H9 (cell line): ENCODE measurements around the gene CLK3. TPM values are rescaled to one million over a fixed set of nuclear protein-coding genes. Genes with fewer than 3 reads are reported as not detected.
A peak's percentile ranks its signal among the peaks of the same experiment; 100 is the strongest.

ENCODE experiments used
- DNase-seq: peaks from one replicate; pipeline ENCODE4 v3.0.0-alpha.2; 2017
- H2AFZ ChIP-seq: one replicate; pipeline ENCODE4 v1.6.1; 2013; ENCODE audit warnings: mild to moderate bottlenecking, low read length, control low read depth, moderate library complexity
- H2AK5ac ChIP-seq: 2 replicates; pipeline ENCODE4 v1.6.1; 2013; ENCODE audit warnings: low read length, control low read depth, mixed read lengths; ENCODE audit not compliant: insufficient read length
- H2BK120ac ChIP-seq: one replicate; pipeline ENCODE4 v1.6.1; 2013; ENCODE audit warnings: low read depth, mild to moderate bottlenecking, low read length, control low read depth, inconsistent platforms; ENCODE audit not compliant: poor library complexity, severe bottlenecking
- H2BK12ac ChIP-seq: 2 replicates; pipeline ENCODE4 v1.6.1; 2013; ENCODE audit warnings: low read length, control low read depth, mixed read lengths, low read depth; ENCODE audit not compliant: insufficient read length
- H2BK15ac ChIP-seq: 2 replicates; pipeline ENCODE4 v1.6.1; 2013; ENCODE audit warnings: low read depth, low read length, control low read depth
- H2BK20ac ChIP-seq: one replicate; pipeline ENCODE4 v1.6.1; 2013; ENCODE audit warnings: low read depth, mild to moderate bottlenecking, low read length, control low read depth, inconsistent platforms; ENCODE audit not compliant: poor library complexity, severe bottlenecking
- H2BK5ac ChIP-seq: 2 replicates; pipeline ENCODE4 v1.6.1; 2013; ENCODE audit warnings: low read length, control low read depth, mixed read lengths; ENCODE audit not compliant: insufficient read length
- H3K14ac ChIP-seq: 2 replicates; pipeline ENCODE4 v1.6.1; 2013; ENCODE audit warnings: low read length, control low read depth; ENCODE audit not compliant: insufficient read depth
- H3K18ac ChIP-seq: 2 replicates; pipeline ENCODE4 v1.6.1; 2013; ENCODE audit warnings: low read depth, mild to moderate bottlenecking, mixed read lengths, low read length, control low read depth; ENCODE audit not compliant: insufficient read length
- H3K23ac ChIP-seq: 2 replicates; pipeline ENCODE4 v1.6.1; 2013; ENCODE audit warnings: low read length, control low read depth, mixed read lengths, low read depth; ENCODE audit not compliant: insufficient read length
- H3K23me2 ChIP-seq: 2 replicates; pipeline ENCODE4 v1.6.1; 2013; ENCODE audit warnings: low read depth, mild to moderate bottlenecking, mixed read lengths, low read length, control low read depth; ENCODE audit not compliant: insufficient read length, poor library complexity, severe bottlenecking
- H3K27ac ChIP-seq: 2 replicates; pipeline ENCODE4 v1.5.1; 2013; ENCODE audit warnings: low read length, control low read depth, mixed read lengths, low read depth; ENCODE audit not compliant: insufficient read length
- H3K27me3 ChIP-seq: 2 replicates; pipeline ENCODE4 v1.6.1; 2013; ENCODE audit warnings: low read length, control low read depth, inconsistent platforms; ENCODE audit not compliant: insufficient read depth
- H3K4ac ChIP-seq: 2 replicates; pipeline ENCODE4 v1.6.1; 2013; ENCODE audit warnings: low read depth, mild to moderate bottlenecking, control low read depth, inconsistent platforms, low read length, moderate library complexity
- H3K4me1 ChIP-seq: 2 replicates; pipeline ENCODE4 v1.6.1; 2013; ENCODE audit warnings: low read length, control low read depth, inconsistent platforms; ENCODE audit not compliant: insufficient read depth
- H3K4me2 ChIP-seq: 2 replicates; pipeline ENCODE4 v1.6.1; 2013; ENCODE audit warnings: low read length, control low read depth, mixed read lengths; ENCODE audit not compliant: insufficient read length, insufficient read depth
- H3K56ac ChIP-seq: 2 replicates; pipeline ENCODE4 v1.6.1; 2013; ENCODE audit warnings: low read depth, mild to moderate bottlenecking, mixed read lengths, low read length, control low read depth; ENCODE audit not compliant: insufficient read length
- H3K79me1 ChIP-seq: 2 replicates; pipeline ENCODE4 v1.6.1; 2013; ENCODE audit warnings: low read depth, mild to moderate bottlenecking, moderate library complexity, low read length, control low read depth, inconsistent platforms; ENCODE audit not compliant: insufficient read depth, poor library complexity, severe bottlenecking
- H3K79me2 ChIP-seq: 2 replicates; pipeline ENCODE4 v1.6.1; 2013; ENCODE audit warnings: low read length, control low read depth, inconsistent platforms; ENCODE audit not compliant: insufficient read depth
- H3K9ac ChIP-seq: 2 replicates; pipeline ENCODE4 v1.6.1; 2013; ENCODE audit warnings: low read length, control low read depth, mixed read lengths; ENCODE audit not compliant: insufficient read length; ENCODE audit errors: extremely low read depth
- H3K9me3 ChIP-seq: one replicate; pipeline ENCODE4 v1.6.1; 2013; ENCODE audit warnings: low read depth, low read length, inconsistent platforms; ENCODE audit not compliant: control insufficient read depth
- H3T11ph ChIP-seq: one replicate; pipeline ENCODE4 v1.6.1; 2013; ENCODE audit warnings: mild to moderate bottlenecking, low read length, control low read depth, inconsistent platforms
- H4K20me1 ChIP-seq: one replicate; pipeline ENCODE4 v1.6.1; 2013; ENCODE audit not compliant: control insufficient read depth, insufficient read length, insufficient read depth
- H4K5ac ChIP-seq: 2 replicates; pipeline ENCODE4 v1.6.1; 2013; ENCODE audit warnings: low read depth, mild to moderate bottlenecking, mixed read lengths, low read length, control low read depth; ENCODE audit not compliant: insufficient read length
- H4K8ac ChIP-seq: replicated peaks from 2 replicates; pipeline ENCODE4 v1.6.1; 2013; ENCODE audit warnings: low read length, control low read depth, mixed read lengths, low read depth; ENCODE audit not compliant: insufficient read length
- H4K91ac ChIP-seq: 2 replicates; pipeline ENCODE4 v1.6.1; 2013; ENCODE audit warnings: low read depth, mild to moderate bottlenecking, moderate library complexity, mixed read lengths, low read length, control low read depth; ENCODE audit not compliant: insufficient read length
- H3K27ac Mint-ChIP-seq, 3 experiments: 2 replicates in 2 of 3; 3 replicates in 1 of 3; pipeline ENCODE4 v1.8.0; 2020 to 2021; ENCODE audit warnings: mixed read lengths in 3 of 3, mild to moderate bottlenecking in 1 of 3, moderate library complexity in 1 of 3
- H3K27me3 Mint-ChIP-seq: 2 replicates; pipeline ENCODE4 v1.8.0; 2021; ENCODE audit warnings: low read depth, mild to moderate bottlenecking, moderate library complexity, mixed read lengths
- H3K36me3 Mint-ChIP-seq, 3 experiments: 2 replicates in 2 of 3; 3 replicates in 1 of 3; pipeline ENCODE4 v1.8.0; 2020 to 2021; ENCODE audit warnings: low read depth in 3 of 3, mixed read lengths in 3 of 3; ENCODE audit not compliant: insufficient read depth in 1 of 3
- H3K4me1 Mint-ChIP-seq, 2 experiments: 2 replicates each; pipeline ENCODE4 v1.8.0; 2020; ENCODE audit warnings: mixed read lengths in 2 of 2
- H3K4me3 Mint-ChIP-seq, 2 experiments: 2 replicates in 1 of 2; 3 replicates in 1 of 2; pipeline ENCODE4 v1.8.0; 2020 to 2021; ENCODE audit warnings: mild to moderate bottlenecking in 2 of 2, mixed read lengths in 2 of 2, moderate library complexity in 1 of 2
- H3K9me3 Mint-ChIP-seq, 2 experiments: 2 replicates in 1 of 2; 3 replicates in 1 of 2; pipeline ENCODE4 v1.8.0; 2020; ENCODE audit warnings: mild to moderate bottlenecking in 2 of 2, mixed read lengths in 2 of 2, moderate library complexity in 1 of 2
- WGBS: extraction: QIAGEN DNeasy Blood & Tissue Kit; methylation state at CpG from one replicate; pipeline ENCODE4 v1.1.7; 2013; ENCODE audit warnings: missing lambda C conversion rate, low lambda C conversion rate, mixed read lengths; ENCODE audit not compliant: insufficient read length; ENCODE audit errors: extremely low coverage; 5-methylcytosine and 5-hydroxymethylcytosine counted together
- total RNA-seq: library from RNA; stranded (reverse); gene quantifications from 2 replicates; pipeline ENCODE4 v1.2.1, GENCODE V29; 2021
- TF ChIP-seq, protein P1 (sequence below): fragments of 200-600 bp; sonication (generic); conservative IDR thresholded peaks from 3 replicates; pipeline ENCODE4 v1.8.0; 2021; ENCODE audit warnings: antibody characterized with exemption, mild to moderate bottlenecking

The CLK3 gene
- total RNA-seq, 1 experiment from 2014 or later: 40.8 TPM

DNA sequence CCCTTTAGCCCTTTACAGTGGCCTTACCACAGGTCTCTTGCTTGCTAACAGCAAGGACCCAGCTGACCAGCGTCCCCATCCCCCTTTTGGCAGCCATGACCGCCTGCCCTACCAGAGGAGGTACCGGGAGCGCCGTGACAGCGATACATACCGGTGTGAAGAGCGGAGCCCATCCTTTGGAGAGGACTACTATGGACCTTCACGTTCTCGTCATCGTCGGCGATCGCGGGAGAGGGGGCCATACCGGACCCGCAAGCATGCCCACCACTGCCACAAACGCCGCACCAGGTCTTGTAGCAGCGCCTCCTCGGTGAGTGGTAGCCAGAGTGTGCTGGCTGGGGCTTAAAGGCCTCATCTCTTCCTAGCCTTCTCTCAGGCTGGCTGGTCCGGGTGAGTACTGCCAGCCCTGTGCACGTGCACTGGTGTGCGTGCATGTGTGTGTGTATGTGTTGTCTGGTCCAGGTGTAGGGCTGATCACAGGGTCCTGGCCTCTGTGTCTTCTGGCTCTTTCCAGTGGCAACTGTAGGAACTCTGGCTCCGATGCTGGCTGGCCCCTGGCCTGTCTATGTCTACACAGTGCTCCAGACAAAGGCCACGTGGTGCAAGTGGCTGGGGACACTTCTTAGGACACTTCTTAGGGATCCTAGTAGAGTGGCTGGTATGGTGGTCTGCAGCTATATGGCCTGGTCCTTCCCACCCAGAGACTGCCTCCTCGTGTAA lies 4.4 kb downstream of the CLK3 start:
- no CpG with 5 or more reads among the region's 27 CpGs for WGBS

More for the DNA sequence above, 4.4 kb downstream of the CLK3 start:
- H2BK20ac ChIP-seq: no peak overlapping the region
- no peaks in the 10 kb centered on the region for H3K4me1 ChIP-seq
- DNase-seq: no peak
- H3K9me3 Mint-ChIP-seq: no peaks in the 10 kb centered on the region
- peaks cover 22 to 27% of the 10 kb centered on the region in 2 experiments for H3K4me1 Mint-ChIP-seq
- no peaks in the 10 kb centered on the region for H4K20me1 ChIP-seq
- peaks cover 47 to 60% (median 58%) of the 10 kb centered on the region in 3 experiments; a peak in 6 of 7 replicates for H3K36me3 Mint-ChIP-seq
- no peak overlapping the region for H3K56ac ChIP-seq
- H2AK5ac ChIP-seq: no peak overlapping the region
- H3K9me3 ChIP-seq: no peaks in the 10 kb centered on the region
- no peak overlapping the region for H3T11ph ChIP-seq
- H3K79me1 ChIP-seq: peaks cover 12% of the 10 kb centered on the region
- H2BK12ac ChIP-seq: no peak overlapping the region
- H4K5ac ChIP-seq: no peak overlapping the region
- no peaks in the 10 kb centered on the region for H3K27me3 ChIP-seq
- peak overlapping the region in 1 of 3 experiments; percentile 53; a peak in 1 of 7 replicates for H3K27ac Mint-ChIP-seq
- no peak overlapping the region for H3K23ac ChIP-seq
- H2BK15ac ChIP-seq: no peak overlapping the region
- H3K9ac ChIP-seq: no peak overlapping the region
- H3K23me2 ChIP-seq: peaks cover 9% of the 10 kb centered on the region
- H2BK120ac ChIP-seq: no peak overlapping the region
- H3K4me3 Mint-ChIP-seq: no peak overlapping the region
- H2BK5ac ChIP-seq: no peak overlapping the region
- H3K79me2 ChIP-seq: peaks cover 25% of the 10 kb centered on the region; the same call in 1 of the 2 replicates
- no peak overlapping the region for H4K91ac ChIP-seq
- TF ChIP-seq, protein P1, sequence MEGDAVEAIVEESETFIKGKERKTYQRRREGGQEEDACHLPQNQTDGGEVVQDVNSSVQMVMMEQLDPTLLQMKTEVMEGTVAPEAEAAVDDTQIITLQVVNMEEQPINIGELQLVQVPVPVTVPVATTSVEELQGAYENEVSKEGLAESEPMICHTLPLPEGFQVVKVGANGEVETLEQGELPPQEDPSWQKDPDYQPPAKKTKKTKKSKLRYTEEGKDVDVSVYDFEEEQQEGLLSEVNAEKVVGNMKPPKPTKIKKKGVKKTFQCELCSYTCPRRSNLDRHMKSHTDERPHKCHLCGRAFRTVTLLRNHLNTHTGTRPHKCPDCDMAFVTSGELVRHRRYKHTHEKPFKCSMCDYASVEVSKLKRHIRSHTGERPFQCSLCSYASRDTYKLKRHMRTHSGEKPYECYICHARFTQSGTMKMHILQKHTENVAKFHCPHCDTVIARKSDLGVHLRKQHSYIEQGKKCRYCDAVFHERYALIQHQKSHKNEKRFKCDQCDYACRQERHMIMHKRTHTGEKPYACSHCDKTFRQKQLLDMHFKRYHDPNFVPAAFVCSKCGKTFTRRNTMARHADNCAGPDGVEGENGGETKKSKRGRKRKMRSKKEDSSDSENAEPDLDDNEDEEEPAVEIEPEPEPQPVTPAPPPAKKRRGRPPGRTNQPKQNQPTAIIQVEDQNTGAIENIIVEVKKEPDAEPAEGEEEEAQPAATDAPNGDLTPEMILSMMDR: no peak
- no peak overlapping the region for H3K4ac ChIP-seq
- no peak overlapping the region for H2AFZ ChIP-seq
- H3K18ac ChIP-seq: no peak overlapping the region
- no peaks in the 10 kb centered on the region; the same call in 1 of the 2 replicates for H3K27me3 Mint-ChIP-seq
- H3K14ac ChIP-seq: no peak overlapping the region
- H4K8ac ChIP-seq: no peak overlapping the region
- H3K27ac ChIP-seq: no peak overlapping the region
- no peak overlapping the region for H3K4me2 ChIP-seq
